H9 (cell line): ENCODE data around the gene CHCHD6. TPM values are rescaled to one million over a fixed set of nuclear protein-coding genes. Genes with fewer than 3 reads are reported as not detected.
A peak's percentile ranks its signal among the peaks of the same experiment; 100 is the strongest.

Experiments
- DNase-seq: peaks from one replicate; pipeline ENCODE4 v3.0.0-alpha.2; 2017
- H2AFZ ChIP-seq: one replicate; pipeline ENCODE4 v1.6.1; 2013; ENCODE audit warnings: mild to moderate bottlenecking, low read length, control low read depth, moderate library complexity
- H2AK5ac ChIP-seq: 2 replicates; pipeline ENCODE4 v1.6.1; 2013; ENCODE audit warnings: low read length, control low read depth, mixed read lengths; ENCODE audit not compliant: insufficient read length
- H2BK120ac ChIP-seq: one replicate; pipeline ENCODE4 v1.6.1; 2013; ENCODE audit warnings: low read depth, mild to moderate bottlenecking, low read length, control low read depth, inconsistent platforms; ENCODE audit not compliant: poor library complexity, severe bottlenecking
- H2BK12ac ChIP-seq: 2 replicates; pipeline ENCODE4 v1.6.1; 2013; ENCODE audit warnings: low read length, control low read depth, mixed read lengths, low read depth; ENCODE audit not compliant: insufficient read length
- H2BK15ac ChIP-seq: 2 replicates; pipeline ENCODE4 v1.6.1; 2013; ENCODE audit warnings: low read depth, low read length, control low read depth
- H2BK20ac ChIP-seq: one replicate; pipeline ENCODE4 v1.6.1; 2013; ENCODE audit warnings: low read depth, mild to moderate bottlenecking, low read length, control low read depth, inconsistent platforms; ENCODE audit not compliant: poor library complexity, severe bottlenecking
- H2BK5ac ChIP-seq: 2 replicates; pipeline ENCODE4 v1.6.1; 2013; ENCODE audit warnings: low read length, control low read depth, mixed read lengths; ENCODE audit not compliant: insufficient read length
- H3K14ac ChIP-seq: 2 replicates; pipeline ENCODE4 v1.6.1; 2013; ENCODE audit warnings: low read length, control low read depth; ENCODE audit not compliant: insufficient read depth
- H3K18ac ChIP-seq: 2 replicates; pipeline ENCODE4 v1.6.1; 2013; ENCODE audit warnings: low read depth, mild to moderate bottlenecking, mixed read lengths, low read length, control low read depth; ENCODE audit not compliant: insufficient read length
- H3K23ac ChIP-seq: 2 replicates; pipeline ENCODE4 v1.6.1; 2013; ENCODE audit warnings: low read length, control low read depth, mixed read lengths, low read depth; ENCODE audit not compliant: insufficient read length
- H3K23me2 ChIP-seq: 2 replicates; pipeline ENCODE4 v1.6.1; 2013; ENCODE audit warnings: low read depth, mild to moderate bottlenecking, mixed read lengths, low read length, control low read depth; ENCODE audit not compliant: insufficient read length, poor library complexity, severe bottlenecking
- H3K27ac ChIP-seq: 2 replicates; pipeline ENCODE4 v1.5.1; 2013; ENCODE audit warnings: low read length, control low read depth, mixed read lengths, low read depth; ENCODE audit not compliant: insufficient read length
- H3K27me3 ChIP-seq: 2 replicates; pipeline ENCODE4 v1.6.1; 2013; ENCODE audit warnings: low read length, control low read depth, inconsistent platforms; ENCODE audit not compliant: insufficient read depth
- H3K4ac ChIP-seq: 2 replicates; pipeline ENCODE4 v1.6.1; 2013; ENCODE audit warnings: low read depth, mild to moderate bottlenecking, control low read depth, inconsistent platforms, low read length, moderate library complexity
- H3K4me1 ChIP-seq: 2 replicates; pipeline ENCODE4 v1.6.1; 2013; ENCODE audit warnings: low read length, control low read depth, inconsistent platforms; ENCODE audit not compliant: insufficient read depth
- H3K4me2 ChIP-seq: 2 replicates; pipeline ENCODE4 v1.6.1; 2013; ENCODE audit warnings: low read length, control low read depth, mixed read lengths; ENCODE audit not compliant: insufficient read length, insufficient read depth
- H3K56ac ChIP-seq: 2 replicates; pipeline ENCODE4 v1.6.1; 2013; ENCODE audit warnings: low read depth, mild to moderate bottlenecking, mixed read lengths, low read length, control low read depth; ENCODE audit not compliant: insufficient read length
- H3K79me1 ChIP-seq: 2 replicates; pipeline ENCODE4 v1.6.1; 2013; ENCODE audit warnings: low read depth, mild to moderate bottlenecking, moderate library complexity, low read length, control low read depth, inconsistent platforms; ENCODE audit not compliant: insufficient read depth, poor library complexity, severe bottlenecking
- H3K79me2 ChIP-seq: 2 replicates; pipeline ENCODE4 v1.6.1; 2013; ENCODE audit warnings: low read length, control low read depth, inconsistent platforms; ENCODE audit not compliant: insufficient read depth
- H3K9ac ChIP-seq: 2 replicates; pipeline ENCODE4 v1.6.1; 2013; ENCODE audit warnings: low read length, control low read depth, mixed read lengths; ENCODE audit not compliant: insufficient read length; ENCODE audit errors: extremely low read depth
- H3K9me3 ChIP-seq: one replicate; pipeline ENCODE4 v1.6.1; 2013; ENCODE audit warnings: low read depth, low read length, inconsistent platforms; ENCODE audit not compliant: control insufficient read depth
- H3T11ph ChIP-seq: one replicate; pipeline ENCODE4 v1.6.1; 2013; ENCODE audit warnings: mild to moderate bottlenecking, low read length, control low read depth, inconsistent platforms
- H4K20me1 ChIP-seq: one replicate; pipeline ENCODE4 v1.6.1; 2013; ENCODE audit not compliant: control insufficient read depth, insufficient read length, insufficient read depth
- H4K5ac ChIP-seq: 2 replicates; pipeline ENCODE4 v1.6.1; 2013; ENCODE audit warnings: low read depth, mild to moderate bottlenecking, mixed read lengths, low read length, control low read depth; ENCODE audit not compliant: insufficient read length
- H4K8ac ChIP-seq: replicated peaks from 2 replicates; pipeline ENCODE4 v1.6.1; 2013; ENCODE audit warnings: low read length, control low read depth, mixed read lengths, low read depth; ENCODE audit not compliant: insufficient read length
- H4K91ac ChIP-seq: 2 replicates; pipeline ENCODE4 v1.6.1; 2013; ENCODE audit warnings: low read depth, mild to moderate bottlenecking, moderate library complexity, mixed read lengths, low read length, control low read depth; ENCODE audit not compliant: insufficient read length
- H3K27ac Mint-ChIP-seq, 3 experiments: 2 replicates in 2 of 3; 3 replicates in 1 of 3; pipeline ENCODE4 v1.8.0; 2020 to 2021; ENCODE audit warnings: mixed read lengths in 3 of 3, mild to moderate bottlenecking in 1 of 3, moderate library complexity in 1 of 3
- H3K27me3 Mint-ChIP-seq: 2 replicates; pipeline ENCODE4 v1.8.0; 2021; ENCODE audit warnings: low read depth, mild to moderate bottlenecking, moderate library complexity, mixed read lengths
- H3K36me3 Mint-ChIP-seq, 3 experiments: 2 replicates in 2 of 3; 3 replicates in 1 of 3; pipeline ENCODE4 v1.8.0; 2020 to 2021; ENCODE audit warnings: low read depth in 3 of 3, mixed read lengths in 3 of 3; ENCODE audit not compliant: insufficient read depth in 1 of 3
- H3K4me1 Mint-ChIP-seq, 2 experiments: 2 replicates each; pipeline ENCODE4 v1.8.0; 2020; ENCODE audit warnings: mixed read lengths in 2 of 2
- H3K4me3 Mint-ChIP-seq, 2 experiments: 2 replicates in 1 of 2; 3 replicates in 1 of 2; pipeline ENCODE4 v1.8.0; 2020 to 2021; ENCODE audit warnings: mild to moderate bottlenecking in 2 of 2, mixed read lengths in 2 of 2, moderate library complexity in 1 of 2
- H3K9me3 Mint-ChIP-seq, 2 experiments: 2 replicates in 1 of 2; 3 replicates in 1 of 2; pipeline ENCODE4 v1.8.0; 2020; ENCODE audit warnings: mild to moderate bottlenecking in 2 of 2, mixed read lengths in 2 of 2, moderate library complexity in 1 of 2
- WGBS: extraction: QIAGEN DNeasy Blood & Tissue Kit; methylation state at CpG from one replicate; pipeline ENCODE4 v1.1.7; 2013; ENCODE audit warnings: missing lambda C conversion rate, low lambda C conversion rate, mixed read lengths; ENCODE audit not compliant: insufficient read length; ENCODE audit errors: extremely low coverage; 5-methylcytosine and 5-hydroxymethylcytosine counted together
- total RNA-seq: library from RNA; stranded (reverse); gene quantifications from 2 replicates; pipeline ENCODE4 v1.2.1, GENCODE V29; 2021
- TF ChIP-seq, protein P1 (sequence below): fragments of 200-600 bp; sonication (generic); conservative IDR thresholded peaks from 3 replicates; pipeline ENCODE4 v1.8.0; 2021; ENCODE audit warnings: antibody characterized with exemption, mild to moderate bottlenecking

The CHCHD6 gene
- total RNA-seq, 1 experiment from 2014 or later: 34.2 TPM

DNA sequence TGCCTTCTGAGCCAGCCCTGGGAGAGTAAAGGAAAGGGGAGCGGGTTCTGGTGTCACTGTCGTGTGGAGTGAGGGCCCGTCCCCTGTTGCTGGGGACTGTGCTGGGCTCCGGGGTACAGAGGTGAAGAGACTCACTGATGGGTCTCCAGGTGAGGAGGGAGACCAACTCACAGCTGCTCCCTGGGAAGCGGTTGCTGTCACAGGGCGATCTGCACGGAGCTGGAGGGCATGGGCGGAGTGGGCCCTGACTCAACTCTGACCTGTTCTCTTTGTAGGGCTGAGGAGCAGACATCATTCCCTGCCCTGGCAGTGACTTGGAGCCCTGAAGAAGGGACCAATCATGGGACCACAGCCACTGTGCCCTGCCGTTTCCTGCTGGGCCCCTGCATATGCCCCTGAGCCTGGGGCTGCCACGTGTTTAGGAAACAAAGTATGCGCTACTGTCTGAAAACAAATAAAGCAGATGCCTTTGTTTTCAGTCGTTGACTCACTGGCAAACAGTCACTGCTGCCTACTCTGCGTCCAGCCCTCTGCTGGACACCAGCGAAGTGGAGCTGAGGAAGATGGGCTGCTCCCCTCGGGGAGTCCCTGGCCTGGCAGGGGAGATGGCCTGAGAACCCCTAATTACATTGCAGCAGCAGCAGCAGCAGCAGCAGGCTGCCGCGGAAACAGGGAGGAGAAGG is 256.0 kb downstream of the CHCHD6 start:
- no peaks in the 10 kb centered on the region; a peak in 1 of 7 replicates for H3K36me3 Mint-ChIP-seq
- Histone ChIP-seq H3K4ac (no peak overlapping the region), H4K8ac (no peak overlapping the region), H3K9ac (no peak overlapping the region), H3T11ph (no peak overlapping the region), H3K14ac (no peak overlapping the region; the same call in 1 of the 2 replicates), H2BK12ac (no peak overlapping the region), H3K27ac (no peak overlapping the region), H2BK20ac (no peak overlapping the region), H3K56ac (no peak overlapping the region), H3K9me3 (no peaks in the 10 kb centered on the region), H3K23ac (no peak overlapping the region), H3K79me2 (no peaks in the 10 kb centered on the region), H4K20me1 (no peaks in the 10 kb centered on the region), H3K18ac (no peak overlapping the region), H3K23me2 (no peaks in the 10 kb centered on the region), H3K27me3 (no peaks in the 10 kb centered on the region), H2BK120ac (no peak overlapping the region), H4K91ac (no peak overlapping the region), H2AK5ac (no peak overlapping the region), H2AFZ (no peak overlapping the region), H3K79me1 (no peaks in the 10 kb centered on the region), H2BK15ac (no peak overlapping the region), H2BK5ac (no peak overlapping the region), H4K5ac (no peak overlapping the region), H3K4me2 (no peak overlapping the region), H3K4me1 (no peaks in the 10 kb centered on the region)
- no CpG with 5 or more reads among the region's 17 CpGs for WGBS
- peaks cover 22 to 23% of the 10 kb centered on the region in 2 experiments for H3K4me1 Mint-ChIP-seq
- H3K27ac Mint-ChIP-seq: peak overlapping the region; percentile 88 to 96 (median 95); a peak in 6 of 7 replicates
- no peaks in the 10 kb centered on the region for H3K27me3 Mint-ChIP-seq
- TF ChIP-seq, protein P1, sequence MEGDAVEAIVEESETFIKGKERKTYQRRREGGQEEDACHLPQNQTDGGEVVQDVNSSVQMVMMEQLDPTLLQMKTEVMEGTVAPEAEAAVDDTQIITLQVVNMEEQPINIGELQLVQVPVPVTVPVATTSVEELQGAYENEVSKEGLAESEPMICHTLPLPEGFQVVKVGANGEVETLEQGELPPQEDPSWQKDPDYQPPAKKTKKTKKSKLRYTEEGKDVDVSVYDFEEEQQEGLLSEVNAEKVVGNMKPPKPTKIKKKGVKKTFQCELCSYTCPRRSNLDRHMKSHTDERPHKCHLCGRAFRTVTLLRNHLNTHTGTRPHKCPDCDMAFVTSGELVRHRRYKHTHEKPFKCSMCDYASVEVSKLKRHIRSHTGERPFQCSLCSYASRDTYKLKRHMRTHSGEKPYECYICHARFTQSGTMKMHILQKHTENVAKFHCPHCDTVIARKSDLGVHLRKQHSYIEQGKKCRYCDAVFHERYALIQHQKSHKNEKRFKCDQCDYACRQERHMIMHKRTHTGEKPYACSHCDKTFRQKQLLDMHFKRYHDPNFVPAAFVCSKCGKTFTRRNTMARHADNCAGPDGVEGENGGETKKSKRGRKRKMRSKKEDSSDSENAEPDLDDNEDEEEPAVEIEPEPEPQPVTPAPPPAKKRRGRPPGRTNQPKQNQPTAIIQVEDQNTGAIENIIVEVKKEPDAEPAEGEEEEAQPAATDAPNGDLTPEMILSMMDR: peak; percentile 44; the same call in 2 of the 3 replicates
- peak; percentile 50 for DNase-seq
- H3K4me3 Mint-ChIP-seq: no peak overlapping the region
- no peaks in the 10 kb centered on the region for H3K9me3 Mint-ChIP-seq
